Parathyroid adenoma (tissue), 2 donors: ENCODE data around the gene TROAP.
"Not testable (repeated sequence)": the region's sequence is repeated elsewhere in the genome, so short reads cannot be mapped to it uniquely, and the experiment has no call there.

ENCODE experiments used
- H2AFZ ChIP-seq: fragments of 300-600 bp; sonication (generic); one replicate; pipeline ENCODE4 v1.7.0; 2017; ENCODE audit warnings: antibody characterized with exemption, mild to moderate bottlenecking
- H3K27ac ChIP-seq: fragments of 300-600 bp; sonication (generic); one replicate; pipeline ENCODE4 v1.7.0; 2017
- H3K27me3 ChIP-seq: fragments of 300-600 bp; sonication (generic); one replicate; pipeline ENCODE4 v1.7.0; 2017; ENCODE audit warnings: low read length; ENCODE audit not compliant: control insufficient read depth, insufficient read depth
- H3K36me3 ChIP-seq: fragments of 300-600 bp; sonication (generic); one replicate; pipeline ENCODE4 v1.7.0; 2017; ENCODE audit warnings: low read length; ENCODE audit not compliant: control insufficient read depth, insufficient read depth
- H3K4me1 ChIP-seq: fragments of 300-600 bp; sonication (generic); one replicate; pipeline ENCODE4 v1.7.0; 2017; ENCODE audit warnings: control low read depth
- H3K4me2 ChIP-seq: fragments of 300-600 bp; sonication (generic); one replicate; pipeline ENCODE4 v1.7.0; 2017; ENCODE audit warnings: low read length
- H3K4me3 ChIP-seq: fragments of 300-600 bp; sonication (generic); one replicate; pipeline ENCODE4 v1.7.0; 2017; ENCODE audit warnings: low read depth, low read length
- H3K79me2 ChIP-seq: fragments of 300-600 bp; sonication (generic); one replicate; pipeline ENCODE4 v1.7.0; 2017; ENCODE audit warnings: control low read depth
- H3K9ac ChIP-seq: fragments of 300-600 bp; sonication (generic); one replicate; pipeline ENCODE4 v1.7.0; 2017; ENCODE audit warnings: mild to moderate bottlenecking
- H3K9me3 ChIP-seq: fragments of 300-600 bp; sonication (generic); one replicate; pipeline ENCODE4 v1.7.0; 2017; ENCODE audit warnings: low read length; ENCODE audit not compliant: control insufficient read depth
- TF ChIP-seq, protein P1 (sequence below): fragments of 300-600 bp; sonication (generic); IDR thresholded peaks from one replicate; pipeline ENCODE4 v1.7.0; 2017; ENCODE audit warnings: antibody characterized with exemption, mild to moderate bottlenecking
- donor health status: primary hyperparathyroidism.

TROAP gene

DNA sequence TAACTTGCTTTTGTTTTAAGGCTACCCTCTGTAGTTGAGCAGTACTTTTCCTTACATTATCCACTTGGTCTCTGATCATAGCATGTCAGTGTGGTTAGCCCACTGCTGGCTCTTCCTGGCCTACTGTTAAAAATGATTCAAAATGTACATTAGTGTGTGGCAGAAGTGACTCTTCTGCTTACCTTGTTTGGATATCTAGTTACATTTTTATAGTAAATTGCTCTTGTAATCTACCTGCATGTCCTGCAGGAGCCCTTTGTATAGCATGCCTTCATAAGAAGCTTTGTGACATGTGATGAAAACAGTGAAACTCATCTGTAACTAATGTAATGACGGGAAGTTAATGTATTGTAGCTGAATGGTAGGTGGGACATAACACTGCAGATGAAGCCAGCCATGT lies 52.4 kb downstream of the TROAP start:
- Histone ChIP-seq H3K4me3 (no peak overlapping the region), H3K27ac (no peak overlapping the region), H3K4me2 (no peak overlapping the region), H3K79me2 (peaks cover 8% of the 10 kb centered on the region), H3K9ac (no peak overlapping the region), H3K9me3 (no peaks in the 10 kb centered on the region), H3K36me3 (no peaks in the 10 kb centered on the region), H3K4me1 (no peaks in the 10 kb centered on the region), H2AFZ (no peak overlapping the region), H3K27me3 (no peaks in the 10 kb centered on the region)
- TF ChIP-seq, protein P1, sequence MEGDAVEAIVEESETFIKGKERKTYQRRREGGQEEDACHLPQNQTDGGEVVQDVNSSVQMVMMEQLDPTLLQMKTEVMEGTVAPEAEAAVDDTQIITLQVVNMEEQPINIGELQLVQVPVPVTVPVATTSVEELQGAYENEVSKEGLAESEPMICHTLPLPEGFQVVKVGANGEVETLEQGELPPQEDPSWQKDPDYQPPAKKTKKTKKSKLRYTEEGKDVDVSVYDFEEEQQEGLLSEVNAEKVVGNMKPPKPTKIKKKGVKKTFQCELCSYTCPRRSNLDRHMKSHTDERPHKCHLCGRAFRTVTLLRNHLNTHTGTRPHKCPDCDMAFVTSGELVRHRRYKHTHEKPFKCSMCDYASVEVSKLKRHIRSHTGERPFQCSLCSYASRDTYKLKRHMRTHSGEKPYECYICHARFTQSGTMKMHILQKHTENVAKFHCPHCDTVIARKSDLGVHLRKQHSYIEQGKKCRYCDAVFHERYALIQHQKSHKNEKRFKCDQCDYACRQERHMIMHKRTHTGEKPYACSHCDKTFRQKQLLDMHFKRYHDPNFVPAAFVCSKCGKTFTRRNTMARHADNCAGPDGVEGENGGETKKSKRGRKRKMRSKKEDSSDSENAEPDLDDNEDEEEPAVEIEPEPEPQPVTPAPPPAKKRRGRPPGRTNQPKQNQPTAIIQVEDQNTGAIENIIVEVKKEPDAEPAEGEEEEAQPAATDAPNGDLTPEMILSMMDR: no peak

DNA sequence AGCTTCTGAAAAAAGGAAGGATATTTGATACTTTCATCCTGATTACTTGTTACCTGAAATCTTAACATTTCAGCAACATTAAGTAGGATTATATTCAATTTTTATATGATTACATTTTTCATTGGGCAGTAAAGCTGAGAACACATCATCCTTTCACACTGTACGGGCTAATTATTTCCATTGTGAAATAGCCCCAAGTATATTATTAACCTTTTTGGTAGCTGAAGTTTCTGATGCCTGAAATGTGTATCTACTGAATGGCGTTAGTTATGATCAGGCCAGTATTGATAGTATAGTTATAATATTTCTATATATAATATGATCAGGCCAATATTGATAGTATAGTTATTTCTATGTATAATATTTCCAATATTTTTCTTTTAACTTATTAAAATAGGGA lies 54.3 kb downstream of the TROAP start:
- H3K36me3 ChIP-seq: no peaks in the 10 kb centered on the region
- no peaks in the 10 kb centered on the region for H3K4me1 ChIP-seq
- no peak overlapping the region for H2AFZ ChIP-seq
- H3K27me3 ChIP-seq: no peaks in the 10 kb centered on the region
- H3K9ac ChIP-seq: no peak overlapping the region
- H3K4me3 ChIP-seq: no peak overlapping the region
- H3K9me3 ChIP-seq: no peaks in the 10 kb centered on the region
- no peak overlapping the region for H3K27ac ChIP-seq
- peaks cover 8% of the 10 kb centered on the region for H3K79me2 ChIP-seq
- H3K4me2 ChIP-seq: no peak overlapping the region
- TF ChIP-seq, protein P1: no peak

DNA sequence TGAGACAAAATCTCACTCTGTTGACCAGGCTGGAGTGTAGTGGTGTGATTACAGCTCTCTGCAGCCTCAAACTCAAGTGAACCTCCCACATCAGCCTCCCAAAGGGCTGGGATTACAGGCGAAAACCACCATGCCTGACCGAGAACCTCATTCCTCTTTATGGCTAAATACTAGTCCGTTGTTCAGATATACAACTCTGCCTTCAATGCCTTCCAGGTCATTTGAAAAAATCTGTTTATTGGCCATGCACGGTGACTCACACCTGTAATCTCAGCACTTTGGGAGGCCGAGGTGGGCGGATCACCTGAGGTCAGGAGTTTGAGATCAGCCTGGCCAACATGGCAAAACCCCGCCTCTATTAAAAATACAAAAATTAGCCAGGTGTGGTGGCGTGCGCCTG lies 57.1 kb downstream of the TROAP start:
- H3K9ac ChIP-seq, H3K27ac ChIP-seq, H3K36me3 ChIP-seq, H3K27me3 ChIP-seq, H3K9me3 ChIP-seq, H3K4me1 ChIP-seq, H2AFZ ChIP-seq, H3K4me3 ChIP-seq, H3K4me2 ChIP-seq: not testable (repeated sequence)
- H3K79me2 ChIP-seq: peaks cover 16% of the 10 kb centered on the region
